GM21447 (cell line): ENCODE data around the gene PRRT2.

Experiments
- ATAC-seq: cut with Tn5 transposase; IDR thresholded peaks from one replicate; pipeline ENCODE4 v1.9.1; 2021; ENCODE audit not compliant: unreplicated experiment

The PRRT2 gene

DNA sequence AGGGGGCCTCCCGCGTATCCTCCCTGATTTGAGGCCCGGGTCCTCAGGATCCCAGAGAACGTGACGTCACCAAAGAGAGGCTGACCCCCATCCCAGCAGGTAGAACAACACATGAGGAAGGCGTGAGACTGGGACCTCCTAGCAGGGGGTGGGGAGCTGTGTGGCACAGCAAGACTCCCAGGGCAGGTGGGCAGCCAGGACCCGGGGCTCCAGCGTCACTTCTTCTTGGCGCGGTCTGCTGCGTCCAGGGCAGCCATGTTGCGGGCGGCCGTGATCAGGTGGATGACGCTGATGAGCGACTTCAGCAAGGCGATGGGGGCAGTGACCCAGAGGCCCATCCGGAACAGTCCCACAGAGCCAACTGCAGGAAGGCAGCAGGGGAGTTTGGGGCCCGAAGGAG is 47.0 kb downstream of the PRRT2 start:
- ATAC-seq = no peak

DNA sequence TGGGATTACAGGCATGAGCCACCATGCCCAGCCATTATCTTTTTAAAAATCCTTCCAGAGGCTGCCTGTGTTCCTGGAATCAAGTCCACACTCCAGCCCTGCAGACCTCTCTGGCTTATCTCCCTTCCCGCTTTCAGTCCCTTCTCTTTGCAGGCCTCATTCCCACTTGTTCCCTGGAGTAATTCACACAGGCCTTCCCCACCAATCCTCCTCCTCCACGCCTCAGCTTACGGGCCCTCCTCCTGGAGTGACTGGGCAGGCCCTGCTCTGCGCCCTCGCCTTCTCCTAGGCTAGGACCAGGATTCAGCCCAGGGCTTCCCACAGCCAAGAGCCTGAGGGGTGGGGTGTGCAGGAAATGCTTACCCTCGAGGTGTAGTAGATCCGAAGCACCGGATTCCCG is 48.2 kb downstream of the PRRT2 start:
- no peak for ATAC-seq

DNA sequence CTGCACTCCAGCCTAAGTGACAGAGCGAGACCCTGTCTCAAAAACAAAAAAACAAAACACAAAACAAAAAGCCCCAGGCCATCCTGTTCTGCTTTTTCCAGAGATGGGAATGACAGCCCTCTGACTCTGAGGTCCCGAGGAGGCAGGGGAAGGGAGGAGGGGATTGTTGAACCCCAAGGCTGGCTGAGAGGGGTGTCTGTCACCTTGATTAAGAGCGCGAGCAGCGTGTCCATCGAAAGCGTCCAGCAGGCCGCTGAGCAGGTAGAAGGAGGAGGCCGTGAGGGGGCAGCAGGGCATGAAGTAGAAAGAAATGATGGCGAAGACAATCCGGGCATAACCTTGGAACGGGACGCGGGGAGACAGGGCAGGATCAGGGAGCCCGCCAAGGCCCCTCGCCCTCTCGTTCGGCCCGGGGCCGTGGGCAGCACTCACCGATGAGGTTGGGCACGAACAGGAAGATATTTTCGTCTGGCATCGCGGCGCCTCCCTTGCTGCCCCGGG is 50.4 kb downstream of the PRRT2 start:
- ATAC-seq = no peak

GRCh38 chr16:29862884-29863668 is 51.1 kb downstream of the PRRT2 start, which contains the start of gene CDIPT:
Gene CDIPT, minus strand, starts transcription at chr16:29863226. Its CDS starts 369 bp downstream, at chr16:29862857.
- peak; percentile 94 for ATAC-seq

- no peak for ATAC-seq
Observed at GRCh38 chr16:29863669-29863984, 51.6 kb downstream of the PRRT2 start.

GRCh38 chr16:29864205-29864604 is 52.2 kb downstream of the PRRT2 start:
- no peak for ATAC-seq
